ENCODE data around the gene RTKN.
A peak's percentile ranks its signal among the peaks of the same experiment; 100 is the strongest.

Gene RTKN

GRCh38 chr2:74406035-74406434 lies 35.7 kb downstream of the RTKN start:
- TF ChIP-seq, protein P1, sequence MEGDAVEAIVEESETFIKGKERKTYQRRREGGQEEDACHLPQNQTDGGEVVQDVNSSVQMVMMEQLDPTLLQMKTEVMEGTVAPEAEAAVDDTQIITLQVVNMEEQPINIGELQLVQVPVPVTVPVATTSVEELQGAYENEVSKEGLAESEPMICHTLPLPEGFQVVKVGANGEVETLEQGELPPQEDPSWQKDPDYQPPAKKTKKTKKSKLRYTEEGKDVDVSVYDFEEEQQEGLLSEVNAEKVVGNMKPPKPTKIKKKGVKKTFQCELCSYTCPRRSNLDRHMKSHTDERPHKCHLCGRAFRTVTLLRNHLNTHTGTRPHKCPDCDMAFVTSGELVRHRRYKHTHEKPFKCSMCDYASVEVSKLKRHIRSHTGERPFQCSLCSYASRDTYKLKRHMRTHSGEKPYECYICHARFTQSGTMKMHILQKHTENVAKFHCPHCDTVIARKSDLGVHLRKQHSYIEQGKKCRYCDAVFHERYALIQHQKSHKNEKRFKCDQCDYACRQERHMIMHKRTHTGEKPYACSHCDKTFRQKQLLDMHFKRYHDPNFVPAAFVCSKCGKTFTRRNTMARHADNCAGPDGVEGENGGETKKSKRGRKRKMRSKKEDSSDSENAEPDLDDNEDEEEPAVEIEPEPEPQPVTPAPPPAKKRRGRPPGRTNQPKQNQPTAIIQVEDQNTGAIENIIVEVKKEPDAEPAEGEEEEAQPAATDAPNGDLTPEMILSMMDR (IDR thresholded peaks at IDR 0.05; ENCODE audit: unreplicated experiment in 3 of 3): no peak
- Mint-ChIP-seq H3K36me3 (ENCODE audit: low read depth) (no peaks in the 10 kb centered on the region), H3K27me3 (ENCODE audit: low read depth) (peaks cover 5% of the 10 kb centered on the region), H3K4me3 (no peak overlapping the region), H3K9me3 (no peaks in the 10 kb centered on the region), H3K27ac (no peak overlapping the region), H3K4me1 (peaks cover 4% of the 10 kb centered on the region)

GRCh38 chr2:74401891-74402290 lies 39.8 kb downstream of the RTKN start:
- peaks cover 3% of the 10 kb centered on the region for H3K27me3 Mint-ChIP-seq (ENCODE audit: low read depth)
- no peaks in the 10 kb centered on the region for H3K36me3 Mint-ChIP-seq (ENCODE audit: low read depth)
- H3K9me3 Mint-ChIP-seq: no peaks in the 10 kb centered on the region
- no peaks in the 10 kb centered on the region for H3K4me1 Mint-ChIP-seq
- no peak overlapping the region for H3K27ac Mint-ChIP-seq
- no peak overlapping the region for H3K4me3 Mint-ChIP-seq
- TF ChIP-seq, protein P1 (IDR thresholded peaks at IDR 0.05; ENCODE audit: unreplicated experiment in 3 of 3): no peak

DNA sequence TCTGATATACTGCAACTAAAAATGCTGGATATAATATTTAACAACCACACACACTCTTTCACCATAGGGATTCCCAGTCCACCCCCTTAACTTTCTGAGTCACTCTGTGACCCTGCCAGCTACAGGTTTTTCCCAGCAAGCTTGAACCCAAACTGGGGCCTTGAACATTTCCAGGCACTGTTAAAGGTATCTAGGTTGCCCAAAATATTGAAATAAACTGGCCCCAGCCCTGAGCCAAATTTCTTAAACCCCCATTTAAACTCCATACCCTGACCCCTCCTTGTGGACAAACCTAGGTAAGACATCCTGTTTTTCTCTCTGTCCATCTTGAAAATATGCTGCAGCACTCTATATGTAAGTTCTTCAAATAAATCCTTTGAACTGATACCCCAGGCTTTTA lies 42.0 kb downstream of the RTKN start:
- Mint-ChIP-seq H3K27me3 (ENCODE audit: low read depth) (peaks cover 3% of the 10 kb centered on the region), H3K27ac (no peak overlapping the region), H3K4me1 (no peaks in the 10 kb centered on the region), H3K36me3 (ENCODE audit: low read depth) (no peaks in the 10 kb centered on the region), H3K4me3 (no peak overlapping the region), H3K9me3 (no peaks in the 10 kb centered on the region)
- TF ChIP-seq, protein P1 (IDR thresholded peaks at IDR 0.05; ENCODE audit: unreplicated experiment in 3 of 3): peak in 1 of 3 experiments; percentile 41

GRCh38 chr2:74396149-74396548 lies 45.6 kb downstream of the RTKN start:
- H3K27me3 Mint-ChIP-seq (ENCODE audit: low read depth): peaks cover 3% of the 10 kb centered on the region
- no peak overlapping the region for H3K27ac Mint-ChIP-seq
- no peak overlapping the region for H3K4me3 Mint-ChIP-seq
- no peaks in the 10 kb centered on the region for H3K36me3 Mint-ChIP-seq (ENCODE audit: low read depth)
- H3K9me3 Mint-ChIP-seq: no peaks in the 10 kb centered on the region
- H3K4me1 Mint-ChIP-seq: no peaks in the 10 kb centered on the region
- TF ChIP-seq, protein P1 (IDR thresholded peaks at IDR 0.05; ENCODE audit: unreplicated experiment in 3 of 3): no peak

GRCh38 chr2:74393525-74393924 lies 48.2 kb downstream of the RTKN start:
- Mint-ChIP-seq H3K27ac (no peak overlapping the region), H3K4me1 (no peaks in the 10 kb centered on the region), H3K4me3 (peak overlapping the region in 1 of 3 experiments; percentile 27), H3K36me3 (ENCODE audit: low read depth) (no peaks in the 10 kb centered on the region), H3K27me3 (ENCODE audit: low read depth) (no peaks in the 10 kb centered on the region), H3K9me3 (no peaks in the 10 kb centered on the region)
- TF ChIP-seq, protein P1 (IDR thresholded peaks at IDR 0.05; ENCODE audit: unreplicated experiment in 3 of 3): no peak

DNA sequence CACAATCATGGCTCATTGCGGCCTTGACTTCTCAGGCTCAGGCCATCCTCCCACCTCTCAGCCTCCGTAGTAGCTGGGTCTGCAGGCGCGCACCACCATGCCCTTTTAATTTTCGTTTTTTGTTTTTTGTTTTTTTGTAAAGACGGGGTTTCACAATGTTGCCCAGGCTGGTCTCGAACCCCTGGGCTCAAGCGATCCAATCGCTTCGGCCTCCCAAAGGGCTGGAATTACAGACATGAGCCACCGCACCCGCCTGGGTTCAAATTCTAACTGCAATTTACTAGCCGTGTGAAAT lies 49.3 kb downstream of the RTKN start:
- Mint-ChIP-seq H3K4me1 (no peaks in the 10 kb centered on the region), H3K4me3 (no peak overlapping the region), H3K9me3 (no peaks in the 10 kb centered on the region), H3K27ac (peak overlapping the region in 2 of 3 experiments; percentile 83 to 100), H3K27me3 (ENCODE audit: low read depth) (no peaks in the 10 kb centered on the region), H3K36me3 (ENCODE audit: low read depth) (no peaks in the 10 kb centered on the region)
- TF ChIP-seq, protein P1 (IDR thresholded peaks at IDR 0.05; ENCODE audit: unreplicated experiment in 3 of 3): no peak

Measured in nephron (organoid).